GM12878 (cell line): ENCODE measurements around the gene RAPGEF1. TPM values are rescaled to one million over a fixed set of nuclear protein-coding genes. Genes with fewer than 3 reads are reported as not detected.
A peak's percentile ranks its signal among the peaks of the same experiment; 100 is the strongest.

Experiments used
- ATF7 ChIP-seq: fragments of 450-650 bp; IDR thresholded peaks from 2 replicates; pipeline ENCODE4 v1.6.1; 2016; ENCODE audit warnings: low read depth, mild to moderate bottlenecking
- EED ChIP-seq: sonication (generic); IDR thresholded peaks from 2 replicates; pipeline ENCODE4 v1.6.1; 2016; ENCODE audit warnings: antibody characterized with exemption, low read depth
- HDAC6 ChIP-seq: fragments of 200-600 bp; sonication (generic); IDR thresholded peaks from one replicate; pipeline ENCODE4 v1.8.0; 2017; ENCODE audit warnings: antibody characterized with exemption; ENCODE audit not compliant: unreplicated experiment
- IKZF1 ChIP-seq: fragments of 450-650 bp; conservative IDR thresholded peaks from 2 replicates; pipeline ENCODE4 v1.6.1; 2017; ENCODE audit warnings: antibody characterized with exemption, mild to moderate bottlenecking
- IKZF2 ChIP-seq, 2 experiments: fragments of 450-650 bp; IDR thresholded peaks; 2 replicates each; pipeline ENCODE4 v1.6.1; 2017; ENCODE audit warnings: mild to moderate bottlenecking in 2 of 2, moderate library complexity in 2 of 2
- JUNB ChIP-seq: IDR thresholded peaks from 2 replicates; pipeline ENCODE4 v1.6.1; 2016; ENCODE audit warnings: antibody characterized with exemption, mild to moderate bottlenecking
- NBN ChIP-seq: fragments of 450-650 bp; IDR thresholded peaks from 2 replicates; pipeline ENCODE4 v1.6.1; 2016
- NFYB ChIP-seq: IDR thresholded peaks from 2 replicates; pipeline ENCODE4 v1.6.1; 2011; ENCODE audit warnings: low read depth, mild to moderate bottlenecking, low read length, improper control_type of control experiment, moderate library complexity; ENCODE audit not compliant: insufficient read depth
- POLR2AphosphoS5 ChIP-seq: IDR thresholded peaks from 2 replicates; pipeline ENCODE4 v1.6.1; 2011; ENCODE audit warnings: mild to moderate bottlenecking, low read length, inconsistent platforms
- RAD51 ChIP-seq: fragments of 450-650 bp; IDR thresholded peaks from 2 replicates; pipeline ENCODE4 v1.6.1; 2016; ENCODE audit warnings: moderate library complexity, mild to moderate bottlenecking, inconsistent platforms
- RB1 ChIP-seq: fragments of 450-650 bp; formaldehyde crosslinking; IDR thresholded peaks from 2 replicates; pipeline ENCODE4 v1.6.1; 2017; ENCODE audit warnings: mild to moderate bottlenecking, borderline replicate concordance
- SIN3A ChIP-seq: IDR thresholded peaks from 2 replicates; pipeline ENCODE4 v1.6.1; 2012; ENCODE audit warnings: low read depth, low read length, improper control_type of control experiment
- SUPT20H ChIP-seq: IDR thresholded peaks from 2 replicates; pipeline ENCODE4 v1.6.1; 2011; ENCODE audit warnings: low read depth, mild to moderate bottlenecking, low read length, moderate library complexity, borderline replicate concordance; ENCODE audit not compliant: control insufficient read depth
- TBL1XR1 ChIP-seq: IDR thresholded peaks from 2 replicates; pipeline ENCODE4 v1.6.1; 2012; ENCODE audit warnings: low read depth, low read length, improper control_type of control experiment
- ZNF274 ChIP-seq: IDR thresholded peaks from one replicate; pipeline ENCODE4 v1.8.0; 2011; ENCODE audit not compliant: insufficient read length, insufficient read depth
- polyA plus RNA-seq, 11 experiments: library from polyadenylated mRNA; depleted of rRNA in 4 of 11; unstranded in 6 of 11; stranded (reverse) in 5 of 11; fragments of >200 nt; fragmentation: Nextera tagmentation in 4 of 11; fragmentation: Illumina TruSeq in 1 of 11; extraction: Ambion mirVana in 4 of 11; extraction: Trizol in 1 of 11; gene quantifications; 1 replicate in 1 of 11; 2 replicates in 10 of 11; pipeline versions ENCODE4 v1.2.1 to v1.2.3, GENCODE V29; 2011 to 2016; ENCODE audit warnings: inconsistent platforms in 2 of 11, missing spikeins in 2 of 11, low read depth in 1 of 11
- total RNA-seq, 4 experiments: library from RNA; depleted of rRNA in 3 of 4; stranded (reverse); fragments of >200 nt in 3 of 4; fragmentation: Illumina TruSeq in 1 of 4; extraction: Trizol in 1 of 4; gene quantifications; 2 replicates each; pipeline versions ENCODE4 v1.2.1 to v1.2.3, GENCODE V29; 2013 to 2021
- TF ChIP-seq, protein P1 (sequence below): IDR thresholded peaks from 2 replicates; pipeline ENCODE4 v1.6.1; 2012; ENCODE audit warnings: low read depth, low read length, improper control_type of control experiment
- TF ChIP-seq, protein P2 (sequence below): fragments of 450-650 bp; formaldehyde crosslinking; IDR thresholded peaks from 2 replicates; pipeline ENCODE4 v1.4.0; 2020; ENCODE audit warnings: mild to moderate bottlenecking, moderate library complexity
- TF ChIP-seq, protein P3 (sequence below): fragments of 450-650 bp; conservative IDR thresholded peaks from 2 replicates; pipeline ENCODE4 v1.6.1; 2017; ENCODE audit warnings: mild to moderate bottlenecking, moderate library complexity
- TF ChIP-seq, protein P4 (sequence below): IDR thresholded peaks from 2 replicates; pipeline ENCODE4 v1.6.1; 2012; ENCODE audit warnings: low read depth, low read length, improper control_type of control experiment
- TF ChIP-seq, protein P5 (sequence below): fragments of 450-650 bp; IDR thresholded peaks from 2 replicates; pipeline ENCODE4 v1.6.1; 2016; ENCODE audit warnings: mild to moderate bottlenecking, moderate library complexity, borderline replicate concordance

RAPGEF1 gene
- total and polyA plus RNA-seq, 10 of the 15 experiments (the other 5 are each of a cell fraction or from before 2014, with no cell fraction given), result 0.42 to 113 (median 45.9) TPM

DNA sequence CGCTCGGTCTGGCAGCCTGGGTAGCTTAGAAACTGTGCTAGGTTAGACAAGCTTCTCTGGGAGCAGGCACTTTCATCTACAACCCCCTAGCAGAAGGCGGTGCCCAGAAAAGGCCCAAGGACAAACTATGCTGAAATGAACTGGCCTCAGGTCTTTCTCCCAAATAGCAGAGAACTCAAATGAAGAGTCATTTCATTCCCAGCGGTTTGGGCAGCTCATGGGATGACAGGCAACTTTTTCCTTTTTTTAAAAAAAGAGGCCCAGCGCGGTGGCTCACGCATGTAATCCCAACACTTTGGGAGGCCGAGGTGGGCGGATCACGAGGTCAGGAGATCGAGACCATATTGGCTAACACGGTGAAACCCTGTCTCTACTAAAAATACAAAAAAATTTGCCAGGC, 2.5 kb downstream of the RAPGEF1 start (continued):
- TF ChIP-seq, protein P1, sequence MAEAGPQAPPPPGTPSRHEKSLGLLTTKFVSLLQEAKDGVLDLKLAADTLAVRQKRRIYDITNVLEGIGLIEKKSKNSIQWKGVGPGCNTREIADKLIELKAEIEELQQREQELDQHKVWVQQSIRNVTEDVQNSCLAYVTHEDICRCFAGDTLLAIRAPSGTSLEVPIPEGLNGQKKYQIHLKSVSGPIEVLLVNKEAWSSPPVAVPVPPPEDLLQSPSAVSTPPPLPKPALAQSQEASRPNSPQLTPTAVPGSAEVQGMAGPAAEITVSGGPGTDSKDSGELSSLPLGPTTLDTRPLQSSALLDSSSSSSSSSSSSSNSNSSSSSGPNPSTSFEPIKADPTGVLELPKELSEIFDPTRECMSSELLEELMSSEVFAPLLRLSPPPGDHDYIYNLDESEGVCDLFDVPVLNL, result no peak
- TF ChIP-seq, protein P2, sequence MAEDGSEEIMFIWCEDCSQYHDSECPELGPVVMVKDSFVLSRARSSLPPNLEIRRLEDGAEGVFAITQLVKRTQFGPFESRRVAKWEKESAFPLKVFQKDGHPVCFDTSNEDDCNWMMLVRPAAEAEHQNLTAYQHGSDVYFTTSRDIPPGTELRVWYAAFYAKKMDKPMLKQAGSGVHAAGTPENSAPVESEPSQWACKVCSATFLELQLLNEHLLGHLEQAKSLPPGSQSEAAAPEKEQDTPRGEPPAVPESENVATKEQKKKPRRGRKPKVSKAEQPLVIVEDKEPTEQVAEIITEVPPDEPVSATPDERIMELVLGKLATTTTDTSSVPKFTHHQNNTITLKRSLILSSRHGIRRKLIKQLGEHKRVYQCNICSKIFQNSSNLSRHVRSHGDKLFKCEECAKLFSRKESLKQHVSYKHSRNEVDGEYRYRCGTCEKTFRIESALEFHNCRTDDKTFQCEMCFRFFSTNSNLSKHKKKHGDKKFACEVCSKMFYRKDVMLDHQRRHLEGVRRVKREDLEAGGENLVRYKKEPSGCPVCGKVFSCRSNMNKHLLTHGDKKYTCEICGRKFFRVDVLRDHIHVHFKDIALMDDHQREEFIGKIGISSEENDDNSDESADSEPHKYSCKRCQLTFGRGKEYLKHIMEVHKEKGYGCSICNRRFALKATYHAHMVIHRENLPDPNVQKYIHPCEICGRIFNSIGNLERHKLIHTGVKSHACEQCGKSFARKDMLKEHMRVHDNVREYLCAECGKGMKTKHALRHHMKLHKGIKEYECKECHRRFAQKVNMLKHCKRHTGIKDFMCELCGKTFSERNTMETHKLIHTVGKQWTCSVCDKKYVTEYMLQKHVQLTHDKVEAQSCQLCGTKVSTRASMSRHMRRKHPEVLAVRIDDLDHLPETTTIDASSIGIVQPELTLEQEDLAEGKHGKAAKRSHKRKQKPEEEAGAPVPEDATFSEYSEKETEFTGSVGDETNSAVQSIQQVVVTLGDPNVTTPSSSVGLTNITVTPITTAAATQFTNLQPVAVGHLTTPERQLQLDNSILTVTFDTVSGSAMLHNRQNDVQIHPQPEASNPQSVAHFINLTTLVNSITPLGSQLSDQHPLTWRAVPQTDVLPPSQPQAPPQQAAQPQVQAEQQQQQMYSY (CRISPR knock-in tag), result no peak
- TF ChIP-seq POLR2AphosphoS5, result no peak
- no peak for TF ChIP-seq SIN3A
- TF ChIP-seq, protein P3, sequence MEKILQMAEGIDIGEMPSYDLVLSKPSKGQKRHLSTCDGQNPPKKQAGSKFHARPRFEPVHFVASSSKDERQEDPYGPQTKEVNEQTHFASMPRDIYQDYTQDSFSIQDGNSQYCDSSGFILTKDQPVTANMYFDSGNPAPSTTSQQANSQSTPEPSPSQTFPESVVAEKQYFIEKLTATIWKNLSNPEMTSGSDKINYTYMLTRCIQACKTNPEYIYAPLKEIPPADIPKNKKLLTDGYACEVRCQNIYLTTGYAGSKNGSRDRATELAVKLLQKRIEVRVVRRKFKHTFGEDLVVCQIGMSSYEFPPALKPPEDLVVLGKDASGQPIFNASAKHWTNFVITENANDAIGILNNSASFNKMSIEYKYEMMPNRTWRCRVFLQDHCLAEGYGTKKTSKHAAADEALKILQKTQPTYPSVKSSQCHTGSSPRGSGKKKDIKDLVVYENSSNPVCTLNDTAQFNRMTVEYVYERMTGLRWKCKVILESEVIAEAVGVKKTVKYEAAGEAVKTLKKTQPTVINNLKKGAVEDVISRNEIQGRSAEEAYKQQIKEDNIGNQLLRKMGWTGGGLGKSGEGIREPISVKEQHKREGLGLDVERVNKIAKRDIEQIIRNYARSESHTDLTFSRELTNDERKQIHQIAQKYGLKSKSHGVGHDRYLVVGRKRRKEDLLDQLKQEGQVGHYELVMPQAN, result peak; percentile 11; the same call in 1 of the 2 replicates
- TF ChIP-seq, protein P4, sequence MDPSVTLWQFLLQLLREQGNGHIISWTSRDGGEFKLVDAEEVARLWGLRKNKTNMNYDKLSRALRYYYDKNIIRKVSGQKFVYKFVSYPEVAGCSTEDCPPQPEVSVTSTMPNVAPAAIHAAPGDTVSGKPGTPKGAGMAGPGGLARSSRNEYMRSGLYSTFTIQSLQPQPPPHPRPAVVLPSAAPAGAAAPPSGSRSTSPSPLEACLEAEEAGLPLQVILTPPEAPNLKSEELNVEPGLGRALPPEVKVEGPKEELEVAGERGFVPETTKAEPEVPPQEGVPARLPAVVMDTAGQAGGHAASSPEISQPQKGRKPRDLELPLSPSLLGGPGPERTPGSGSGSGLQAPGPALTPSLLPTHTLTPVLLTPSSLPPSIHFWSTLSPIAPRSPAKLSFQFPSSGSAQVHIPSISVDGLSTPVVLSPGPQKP, result no peak
- TF ChIP-seq IKZF1, result peak; percentile 47
- TF ChIP-seq ATF7, result no peak
- TF ChIP-seq NFYB, result no peak
- TF ChIP-seq ZNF274, result no peak
- no peak for TF ChIP-seq JUNB
- 0 out of 4 replicates have a peak, but pooled peaks of 1 of the 2 experiments have one; percentile 36 for TF ChIP-seq IKZF2 (IDR thresholded peaks at IDR 0.05)
- TF ChIP-seq, protein P5, sequence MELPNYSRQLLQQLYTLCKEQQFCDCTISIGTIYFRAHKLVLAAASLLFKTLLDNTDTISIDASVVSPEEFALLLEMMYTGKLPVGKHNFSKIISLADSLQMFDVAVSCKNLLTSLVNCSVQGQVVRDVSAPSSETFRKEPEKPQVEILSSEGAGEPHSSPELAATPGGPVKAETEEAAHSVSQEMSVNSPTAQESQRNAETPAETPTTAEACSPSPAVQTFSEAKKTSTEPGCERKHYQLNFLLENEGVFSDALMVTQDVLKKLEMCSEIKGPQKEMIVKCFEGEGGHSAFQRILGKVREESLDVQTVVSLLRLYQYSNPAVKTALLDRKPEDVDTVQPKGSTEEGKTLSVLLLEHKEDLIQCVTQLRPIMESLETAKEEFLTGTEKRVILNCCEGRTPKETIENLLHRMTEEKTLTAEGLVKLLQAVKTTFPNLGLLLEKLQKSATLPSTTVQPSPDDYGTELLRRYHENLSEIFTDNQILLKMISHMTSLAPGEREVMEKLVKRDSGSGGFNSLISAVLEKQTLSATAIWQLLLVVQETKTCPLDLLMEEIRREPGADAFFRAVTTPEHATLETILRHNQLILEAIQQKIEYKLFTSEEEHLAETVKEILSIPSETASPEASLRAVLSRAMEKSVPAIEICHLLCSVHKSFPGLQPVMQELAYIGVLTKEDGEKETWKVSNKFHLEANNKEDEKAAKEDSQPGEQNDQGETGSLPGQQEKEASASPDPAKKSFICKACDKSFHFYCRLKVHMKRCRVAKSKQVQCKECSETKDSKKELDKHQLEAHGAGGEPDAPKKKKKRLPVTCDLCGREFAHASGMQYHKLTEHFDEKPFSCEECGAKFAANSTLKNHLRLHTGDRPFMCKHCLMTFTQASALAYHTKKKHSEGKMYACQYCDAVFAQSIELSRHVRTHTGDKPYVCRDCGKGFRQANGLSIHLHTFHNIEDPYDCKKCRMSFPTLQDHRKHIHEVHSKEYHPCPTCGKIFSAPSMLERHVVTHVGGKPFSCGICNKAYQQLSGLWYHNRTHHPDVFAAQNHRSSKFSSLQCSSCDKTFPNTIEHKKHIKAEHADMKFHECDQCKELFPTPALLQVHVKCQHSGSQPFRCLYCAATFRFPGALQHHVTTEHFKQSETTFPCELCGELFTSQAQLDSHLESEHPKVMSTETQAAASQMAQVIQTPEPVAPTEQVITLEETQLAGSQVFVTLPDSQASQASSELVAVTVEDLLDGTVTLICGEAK, result no peak
- 0 out of 2 replicates have a peak, but pooled peaks have one; percentile 15 for TF ChIP-seq RB1
- TF ChIP-seq HDAC6, result no peak
- no peak for TF ChIP-seq EED
- TF ChIP-seq TBL1XR1, result no peak
- 0 out of 2 replicates have a peak, but pooled peaks have one; percentile 11 for TF ChIP-seq NBN
- TF ChIP-seq SUPT20H, result no peak
- TF ChIP-seq RAD51, result peak; percentile 62
